Psoas muscle (tissue), 8 donors: ENCODE measurements around the gene HNRNPR. TPM values are rescaled to one million over a fixed set of nuclear protein-coding genes. Genes with fewer than 3 reads are reported as not detected.

Experiments used
- ATAC-seq, 4 donors: fragments of 200-7000 bp; cut with Tn5 transposase; one replicate each; pipeline ENCODE4 v1.9.1; 2020; ENCODE audit warnings: moderate library complexity in 3 of 4, mild to moderate bottlenecking in 2 of 4
- DNase-seq, 2 donors: peaks; one replicate each; pipeline ENCODE4 v3.0.0-alpha.2; 2020
- H3K27ac ChIP-seq: fragments of 200-600 bp; one replicate; pipeline ENCODE4 v1.8.0; 2022
- H3K27me3 ChIP-seq, 3 donors: fragments of 200-600 bp in 1 of 3; one replicate each; pipeline versions ENCODE4 v1.6.1 to v1.8.0; 2013 to 2022; ENCODE audit warnings: low read length in 2 of 3, mild to moderate bottlenecking in 2 of 3, moderate library complexity in 1 of 3; ENCODE audit not compliant: insufficient read depth in 3 of 3
- H3K36me3 ChIP-seq, 2 donors: fragments of 200-600 bp in 1 of 2; one replicate each; pipeline versions ENCODE4 v1.6.1 to v1.8.0; 2013 to 2022; ENCODE audit warnings: low read depth in 1 of 2, mild to moderate bottlenecking in 1 of 2, moderate library complexity in 1 of 2; ENCODE audit not compliant: insufficient read depth in 1 of 2
- H3K4me1 ChIP-seq: fragments of 200-600 bp; one replicate; pipeline ENCODE4 v1.8.0; 2022
- H3K4me3 ChIP-seq: fragments of 200-600 bp; one replicate; pipeline ENCODE4 v1.8.0; 2022; ENCODE audit warnings: mild to moderate bottlenecking
- H3K9me3 ChIP-seq: fragments of 200-600 bp; one replicate; pipeline ENCODE4 v1.8.0; 2022
- CTCF ChIP-seq: fragments of 200-600 bp; IDR thresholded peaks from one replicate; pipeline ENCODE4 v1.8.0; 2022; ENCODE audit warnings: antibody characterized with exemption
- WGBS, 3 donors: extraction: QIAGEN DNeasy Blood & Tissue Kit; methylation state at CpG; one replicate each; pipeline versions ENCODE4 v1.1.6 to v1.1.7; 2013; 5-methylcytosine and 5-hydroxymethylcytosine counted together
- intact Hi-C, 2 donors: fragments of 100-400 bp; cut with DNase I; formaldehyde crosslinking; loops; one replicate each; pipeline versions ENCODE4 v1.11.0 to v1.14.2; 2022
- polyA plus RNA-seq, 3 donors: library from polyadenylated mRNA; stranded (reverse); fragments of 200-250 nt; gene quantifications; one replicate each; pipeline ENCODE4 v1.2.3, GENCODE V29; 2013
- total RNA-seq, 4 donors: library from RNA; stranded (reverse); fragmentation: NEBNext Ultra II Directional in 2 of 4; extraction: Animal tissue kit (Norgen Biotek cat#: 25700) in 2 of 4; gene quantifications; one replicate each; pipeline versions ENCODE4 v1.2.1 to v1.2.4, GENCODE V29; 2021 to 2023
- donor health status: healthy with polysubstance abuse.
- donor health status: DM: no; HTN: no; CAD: no; lungs with moderate emphysema.
- donor health status: Bipolar disorder and iron deficiency.
- donor health status: healthy.
- donor health status: DM: yes; HTN: yes; CAD: no.
- donor health status: DM: no; HTN: no; CAD: no.
- donor health status: DM: no; HTN: no; CAD: no.
- donor health status: DM: yes; HTN: yes; CAD: no.

Gene HNRNPR
- total and polyA plus RNA-seq, 7 donors, result 39.8 to 107 (median 72.5) TPM

DNA sequence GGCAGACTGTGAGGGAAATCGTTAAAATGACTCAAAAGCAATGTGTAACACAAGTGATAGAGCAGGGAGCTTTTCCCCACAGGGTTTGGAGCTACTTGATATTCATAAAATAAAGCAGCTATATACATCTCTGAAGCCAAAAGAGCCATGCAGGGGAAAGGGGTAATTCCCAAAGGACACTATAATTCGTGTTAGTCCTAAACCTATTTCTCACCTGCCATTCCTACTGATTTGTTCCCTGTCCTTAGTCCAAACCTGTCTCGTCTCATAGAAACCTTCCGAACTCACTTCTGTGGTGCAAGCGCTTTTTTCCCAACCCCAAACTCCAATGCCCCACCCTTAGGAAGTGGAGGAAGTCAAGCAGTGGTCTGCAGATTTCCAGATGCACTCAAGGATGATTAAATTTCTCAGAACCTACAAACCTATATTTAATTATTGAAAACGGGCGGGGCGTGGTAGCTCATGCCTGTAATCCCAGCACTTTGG, 946 bp upstream of the HNRNPR start:
- no peaks in the 10 kb centered on the region for H3K9me3 ChIP-seq
- no peaks in the 10 kb centered on the region for H3K27me3 ChIP-seq
- peak overlapping the region; percentile 91 for H3K4me3 ChIP-seq
- no peaks in the 10 kb centered on the region for H3K36me3 ChIP-seq
- TF ChIP-seq CTCF, result no peak
- intact Hi-C loops, result loop anchor here (1.0 to 10.0 kb wide), 4 partner anchors 23 to 140 kb away; partner anchors contain the start of genes ASAP3 (in 1 of the 2) and ZNF436 (in 1 of the 2)
- H3K4me1 ChIP-seq, result peaks cover 29% of the 10 kb centered on the region
- DNase-seq (no peak), ATAC-seq (no peak)
- peak overlapping the region; percentile 97 for H3K27ac ChIP-seq
- 29 to 30% (median 29%) methylated on average over 8 of the region's 8 CpGs for WGBS, 3 donors

DNA sequence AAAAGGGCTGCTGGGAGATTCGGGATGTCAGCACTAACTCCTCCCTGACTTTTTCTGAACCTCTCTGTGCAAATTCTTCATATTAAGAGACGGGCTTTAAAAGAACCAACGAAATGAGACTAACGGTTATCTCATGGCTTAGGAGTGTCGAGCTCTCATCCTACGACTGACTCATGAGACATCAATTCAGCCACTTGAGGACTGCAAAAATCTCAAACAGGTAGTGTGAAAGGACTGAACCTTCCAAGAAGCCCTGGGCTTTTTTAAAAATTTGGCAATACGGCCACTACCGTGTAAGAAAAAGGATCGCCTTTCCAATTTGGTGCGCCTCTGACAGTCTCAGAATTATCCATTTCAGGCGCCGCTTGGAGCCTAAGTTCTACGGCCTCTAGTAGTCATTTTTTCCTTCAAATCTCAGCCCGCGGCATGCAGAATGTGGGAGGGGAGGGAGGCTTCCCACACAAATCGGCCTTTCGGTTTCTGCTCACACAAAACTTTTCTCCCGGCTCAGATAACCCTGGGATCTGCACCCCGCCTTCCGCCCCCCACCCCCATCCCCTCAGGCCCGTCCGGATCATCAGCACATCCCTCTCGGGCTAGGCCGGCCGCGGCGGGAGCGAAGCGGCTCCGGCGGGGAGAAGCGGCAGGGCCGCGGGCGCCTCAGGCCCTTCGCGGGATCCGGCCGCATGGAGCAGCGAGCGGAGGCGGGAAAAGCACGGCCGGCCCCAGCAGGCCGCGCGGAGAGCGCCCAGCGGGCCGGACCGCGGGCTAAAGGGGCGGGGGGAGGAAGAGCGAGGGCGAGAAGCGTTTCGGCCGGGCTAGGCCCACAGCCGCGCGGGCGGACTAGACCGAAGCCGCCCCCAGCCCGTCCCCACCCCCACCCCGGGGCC, 618 bp downstream of the HNRNPR start:
- peak overlapping the region; percentile 91 for H3K4me3 ChIP-seq
- TF ChIP-seq CTCF, result no peak
- 0 to 1% (median 0%) methylated on average over 33 to 66 of the region's 66 CpGs for WGBS, 3 donors
- H3K27me3 ChIP-seq, result no peaks in the 10 kb centered on the region
- no peaks in the 10 kb centered on the region for H3K9me3 ChIP-seq
- peaks cover 44% of the 10 kb centered on the region for H3K4me1 ChIP-seq
- ATAC-seq (peak; percentile 41 to 55 (median 50)), DNase-seq (no peak)
- peak overlapping the region; percentile 97 for H3K27ac ChIP-seq
- H3K36me3 ChIP-seq, result no peaks in the 10 kb centered on the region
- intact Hi-C loops, result loop anchor here (1.0 to 10.0 kb wide), 4 partner anchors 25 to 141 kb away; partner anchors contain the start of genes ASAP3 (in 1 of the 2) and ZNF436 (in 1 of the 2)

DNA sequence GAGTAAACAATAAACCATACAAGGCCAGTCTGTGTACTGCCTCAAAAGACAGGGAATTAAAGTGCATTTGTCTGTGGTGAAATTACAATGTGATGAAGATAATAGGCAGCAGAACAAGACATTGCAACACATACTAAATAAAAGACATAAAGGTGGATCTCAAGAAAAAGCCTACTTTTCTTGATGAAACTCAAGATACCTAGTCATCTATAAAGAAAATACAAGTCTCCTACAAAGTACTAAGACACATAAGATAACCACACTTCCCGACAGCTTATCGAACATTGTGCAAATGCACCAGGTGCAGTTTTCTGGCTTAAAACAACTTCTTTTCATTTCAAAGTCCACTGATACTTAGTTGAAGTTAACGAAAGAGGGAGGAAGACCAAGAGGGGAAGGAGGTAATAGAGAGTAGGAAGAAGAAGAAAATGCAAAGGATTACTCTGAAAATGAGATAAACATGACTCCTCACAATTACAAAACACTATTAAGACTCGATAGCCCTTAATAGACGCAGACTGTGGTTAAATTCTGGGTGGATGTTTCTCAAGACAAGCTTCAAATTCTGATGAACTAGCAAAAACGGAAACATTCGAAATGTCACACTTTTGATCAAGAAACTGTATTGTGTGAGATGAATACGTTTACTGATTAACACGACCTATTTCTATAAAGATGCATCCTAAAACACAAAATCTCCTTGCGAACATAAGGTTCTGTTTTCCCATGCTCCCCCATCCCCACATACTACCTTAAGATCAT, 2.0 kb downstream of the HNRNPR start:
- Histone ChIP-seq H3K36me3 (peaks cover 0 to 8% of the 10 kb centered on the region in 2 donors), H3K4me3 (peak overlapping the region; percentile 91), H3K9me3 (no peaks in the 10 kb centered on the region), H3K27ac (no peak overlapping the region), H3K4me1 (peaks cover 48% of the 10 kb centered on the region), H3K27me3 (no peaks in the 10 kb centered on the region)
- TF ChIP-seq CTCF, result no peak
- DNase-seq (no peak), ATAC-seq (no peak)
- intact Hi-C loops, result loop anchor here in 1 of 2 donors (10.0 kb wide), 1 partner anchor 143 kb away; the partner anchor contains the start of gene ASAP3
- 14 to 25% (median 19%) methylated on average over 10 of the region's 10 CpGs for WGBS, 3 donors

- H3K4me3 ChIP-seq, result peak overlapping the region; percentile 91
- WGBS, 3 donors, result 67 to 79% (median 69%) methylated on average over 4 of the region's 4 CpGs
- DNase-seq, result no peak
- H3K9me3 ChIP-seq, result no peaks in the 10 kb centered on the region
- H3K27ac ChIP-seq, result no peak overlapping the region
- ATAC-seq, result no peak
- no peak for TF ChIP-seq CTCF
- no peaks in the 10 kb centered on the region for H3K27me3 ChIP-seq
- peaks cover 0 to 32% of the 10 kb centered on the region in 2 donors for H3K36me3 ChIP-seq
- intact Hi-C loops, result loop anchor here in 1 of 2 donors (10.0 kb wide), 1 partner anchor 145 kb away; the partner anchor contains the start of gene ASAP3
- peaks cover 48% of the 10 kb centered on the region for H3K4me1 ChIP-seq
Measured at GRCh38 chr1:23339632-23340031, 4.5 kb downstream of the HNRNPR start.
